DND-41 (cell line): ENCODE data around the gene PPP1R14D.

Experiments
- ATAC-seq: fragments of 200-7000 bp; cut with Tn5 transposase; 3 replicates; pipeline ENCODE4 v1.9.1; 2021; ENCODE audit warnings: low read depth; ENCODE audit not compliant: insufficient read depth
- DNase-seq: peaks from one replicate; pipeline ENCODE4 v3.0.0-alpha.2; 2020
- H2AFZ ChIP-seq: 2 replicates; pipeline ENCODE4 v1.6.0; 2012; ENCODE audit warnings: low read depth, low read length
- H3K27ac ChIP-seq: 2 replicates; pipeline ENCODE4 v1.5.1; 2012; ENCODE audit warnings: low read length, inconsistent platforms
- H3K27me3 ChIP-seq: fragments of 200-600 bp; sonication (generic); 2 replicates; pipeline ENCODE4 v1.6.0; 2012; ENCODE audit warnings: low read length, mild to moderate bottlenecking, inconsistent platforms; ENCODE audit not compliant: insufficient read depth, poor library complexity
- H3K36me3 ChIP-seq: 2 replicates; pipeline ENCODE4 v1.5.1; 2012; ENCODE audit warnings: low read length, inconsistent platforms; ENCODE audit not compliant: insufficient read depth
- H3K4me1 ChIP-seq: 2 replicates; pipeline ENCODE4 v1.5.1; 2012; ENCODE audit warnings: mild to moderate bottlenecking, low read length; ENCODE audit not compliant: insufficient read depth
- H3K4me2 ChIP-seq: 2 replicates; pipeline ENCODE4 v1.6.0; 2012; ENCODE audit warnings: mild to moderate bottlenecking, moderate library complexity, low read length, inconsistent platforms; ENCODE audit not compliant: insufficient read depth
- H3K4me3 ChIP-seq, 2 experiments: fragments of 200-600 bp in 1 of 2; shearing (Covaris generic) in 1 of 2; 2 replicates each; pipeline ENCODE4 v1.5.1; 2012 to 2016; ENCODE audit warnings: inconsistent platforms in 2 of 2, low read length in 2 of 2, mild to moderate bottlenecking in 2 of 2, low read depth in 1 of 2, moderate library complexity in 1 of 2
- H3K79me2 ChIP-seq: 2 replicates; pipeline ENCODE4 v1.6.0; 2012; ENCODE audit warnings: low read length, inconsistent platforms; ENCODE audit not compliant: insufficient read depth
- H3K9ac ChIP-seq: 2 replicates; pipeline ENCODE4 v1.6.0; 2012; ENCODE audit warnings: low read depth, mild to moderate bottlenecking, inconsistent platforms, low read length, moderate library complexity
- H3K9me3 ChIP-seq: 2 replicates; pipeline ENCODE4 v1.5.1; 2012; ENCODE audit warnings: low read length, moderate library complexity, mild to moderate bottlenecking, inconsistent platforms; ENCODE audit not compliant: insufficient read depth, severe bottlenecking
- H4K20me1 ChIP-seq: 2 replicates; pipeline ENCODE4 v1.6.0; 2012; ENCODE audit warnings: low read length; ENCODE audit not compliant: insufficient read depth
- EZH2 ChIP-seq: IDR thresholded peaks from 3 replicates; pipeline ENCODE4 v1.6.1; 2012; ENCODE audit warnings: borderline replicate concordance, low read depth, mild to moderate bottlenecking, moderate library complexity, low read length, inconsistent platforms; ENCODE audit not compliant: severe bottlenecking
- TF ChIP-seq, protein P1 (sequence below): IDR thresholded peaks from 2 replicates; pipeline ENCODE4 v1.5.1; 2012; ENCODE audit warnings: borderline replicate concordance, low read length, moderate library complexity, mild to moderate bottlenecking; ENCODE audit not compliant: poor library complexity, severe bottlenecking; ENCODE audit errors: extremely low read depth

Gene PPP1R14D

DNA sequence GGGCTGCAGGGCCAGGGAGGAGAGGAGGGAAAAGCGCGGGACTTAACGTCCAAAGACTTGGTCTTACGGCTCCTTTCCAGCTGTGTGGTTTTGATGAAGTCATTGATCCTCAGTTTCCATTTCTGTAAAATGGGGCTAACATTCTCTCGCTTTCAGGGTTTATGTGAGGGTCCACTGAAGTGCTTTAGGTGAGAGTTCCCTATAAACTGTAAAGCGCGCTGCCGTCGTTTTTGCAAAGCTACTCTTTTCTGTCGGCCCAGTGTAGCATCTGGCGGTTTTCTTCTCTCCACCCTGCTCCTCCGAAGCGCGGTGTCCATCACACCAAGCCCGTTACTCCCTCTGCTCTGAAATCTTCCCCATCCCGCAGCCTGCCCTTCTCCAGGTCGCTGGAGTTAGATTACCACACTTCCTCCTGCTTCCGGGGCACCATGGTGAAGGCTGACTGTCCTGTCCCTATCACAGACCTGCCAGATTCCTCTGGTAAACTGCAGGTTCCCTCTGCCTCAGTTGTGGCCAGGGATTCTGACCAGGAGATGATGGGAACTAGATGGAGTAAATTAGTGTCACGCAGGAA, 20.5 kb downstream of the PPP1R14D start:
- no peak for TF ChIP-seq EZH2
- TF ChIP-seq, protein P1, sequence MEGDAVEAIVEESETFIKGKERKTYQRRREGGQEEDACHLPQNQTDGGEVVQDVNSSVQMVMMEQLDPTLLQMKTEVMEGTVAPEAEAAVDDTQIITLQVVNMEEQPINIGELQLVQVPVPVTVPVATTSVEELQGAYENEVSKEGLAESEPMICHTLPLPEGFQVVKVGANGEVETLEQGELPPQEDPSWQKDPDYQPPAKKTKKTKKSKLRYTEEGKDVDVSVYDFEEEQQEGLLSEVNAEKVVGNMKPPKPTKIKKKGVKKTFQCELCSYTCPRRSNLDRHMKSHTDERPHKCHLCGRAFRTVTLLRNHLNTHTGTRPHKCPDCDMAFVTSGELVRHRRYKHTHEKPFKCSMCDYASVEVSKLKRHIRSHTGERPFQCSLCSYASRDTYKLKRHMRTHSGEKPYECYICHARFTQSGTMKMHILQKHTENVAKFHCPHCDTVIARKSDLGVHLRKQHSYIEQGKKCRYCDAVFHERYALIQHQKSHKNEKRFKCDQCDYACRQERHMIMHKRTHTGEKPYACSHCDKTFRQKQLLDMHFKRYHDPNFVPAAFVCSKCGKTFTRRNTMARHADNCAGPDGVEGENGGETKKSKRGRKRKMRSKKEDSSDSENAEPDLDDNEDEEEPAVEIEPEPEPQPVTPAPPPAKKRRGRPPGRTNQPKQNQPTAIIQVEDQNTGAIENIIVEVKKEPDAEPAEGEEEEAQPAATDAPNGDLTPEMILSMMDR, result no peak
- Histone ChIP-seq H4K20me1 (no peaks in the 10 kb centered on the region), H2AFZ (peak overlapping the region; percentile 99), H3K36me3 (peaks cover 25% of the 10 kb centered on the region), H3K79me2 (peaks cover 41% of the 10 kb centered on the region), H3K9me3 (no peaks in the 10 kb centered on the region), H3K27me3 (no peaks in the 10 kb centered on the region), H3K4me3 (peak overlapping the region; percentile 77 to 92), H3K9ac (peak overlapping the region; percentile 87), H3K4me2 (peak overlapping the region; percentile 88), H3K27ac (peak overlapping the region; percentile 72), H3K4me1 (peaks cover 25% of the 10 kb centered on the region)
- DNase-seq (no peak), ATAC-seq (no peak)

DNA sequence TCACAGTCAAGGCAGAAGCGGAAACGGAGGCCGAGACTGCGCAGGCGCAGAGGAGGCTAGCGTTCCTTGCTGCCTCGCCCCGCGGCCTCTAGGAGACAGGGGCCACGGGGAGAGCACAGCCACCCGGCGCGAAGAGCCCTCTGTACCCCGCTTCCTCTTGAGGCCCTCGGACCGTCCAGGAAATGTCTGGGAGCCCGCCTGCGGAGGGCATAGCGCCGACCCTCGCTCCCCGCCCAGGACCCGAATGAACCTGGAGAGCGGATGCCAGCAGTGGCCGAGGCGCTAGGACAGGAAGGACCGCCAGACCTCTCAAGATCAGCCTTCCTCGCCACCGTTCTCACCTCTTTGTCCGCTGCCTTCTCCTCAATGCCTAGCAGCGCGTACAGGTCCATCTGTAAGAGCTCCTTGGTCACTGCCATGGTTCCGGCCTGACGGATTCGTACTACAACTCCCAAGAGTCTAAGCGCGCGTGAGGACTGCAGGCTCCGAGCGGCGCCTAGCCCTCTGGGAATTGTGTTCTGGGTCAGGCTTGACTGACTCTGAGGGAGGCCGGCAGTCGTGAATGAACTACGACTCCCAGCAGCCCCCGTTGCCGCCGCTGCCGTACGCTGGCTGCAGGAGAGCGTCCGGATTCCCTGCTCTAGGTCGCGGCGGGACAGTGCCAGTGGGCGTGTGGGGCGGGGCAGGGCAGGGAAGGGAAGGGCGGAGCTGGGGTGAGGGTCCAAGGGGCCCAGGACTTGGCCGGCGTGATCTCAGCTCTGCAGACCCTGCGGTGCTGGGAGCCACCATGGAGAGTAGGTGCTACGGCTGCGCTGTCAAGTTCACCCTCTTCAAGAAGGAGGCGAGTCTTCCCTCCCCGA, 21.2 kb downstream of the PPP1R14D start, which contains the start of the genes DNAJC17 and ZFYVE19:
DNAJC17 (minus strand) TSS at position 446 of the 860 bp plus-strand sequence; CDS start at position 419, 27 bp downstream.
ZFYVE19 (plus strand) TSS at position 62 of the 860 bp plus-strand sequence; CDS start at position 563, 501 bp downstream.
- peak within 1 kb of the TSS; percentile 97 for H3K27ac ChIP-seq
- peaks cover 25% of the 10 kb centered on the region for H3K4me1 ChIP-seq
- DNase-seq (peak; percentile 95), ATAC-seq (peak; percentile 98)
- no peak for TF ChIP-seq EZH2
- TF ChIP-seq, protein P1, result peak; percentile 13
- peaks cover 19% of the 10 kb centered on the region for H3K36me3 ChIP-seq
- peak within 1 kb of the TSS; percentile 88 for H3K4me2 ChIP-seq
- H3K9ac ChIP-seq, result peak within 1 kb of the TSS; percentile 87
- peak within 1 kb of the TSS; percentile 99 for H2AFZ ChIP-seq
- H3K79me2 ChIP-seq, result peaks cover 47% of the 10 kb centered on the region
- no peaks in the 10 kb centered on the region for H4K20me1 ChIP-seq
- H3K9me3 ChIP-seq, result no peaks in the 10 kb centered on the region
- peak within 1 kb of the TSS; percentile 77 to 92 for H3K4me3 ChIP-seq
- no peaks in the 10 kb centered on the region for H3K27me3 ChIP-seq

DNA sequence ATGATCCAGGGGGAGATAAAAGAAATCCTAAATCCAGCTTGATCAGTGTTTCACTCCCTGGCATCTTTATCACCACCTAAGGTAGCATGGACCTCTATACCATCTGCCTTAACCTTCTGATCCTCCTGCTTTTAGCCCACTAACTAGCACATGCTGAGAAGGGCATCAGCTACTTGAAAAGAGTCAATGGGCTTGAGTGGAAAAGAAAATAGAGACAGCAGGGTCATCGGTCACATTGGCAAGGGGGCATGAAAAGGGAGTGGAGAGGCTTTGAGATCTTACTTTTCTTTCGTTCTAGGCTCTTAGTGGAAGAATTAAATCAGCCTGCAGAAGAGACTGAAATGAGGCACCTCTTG, 21.9 kb downstream of the PPP1R14D start:
- H3K4me1 ChIP-seq, result peaks cover 25% of the 10 kb centered on the region
- TF ChIP-seq, protein P1, result no peak
- TF ChIP-seq EZH2, result no peak
- H4K20me1 ChIP-seq, result no peaks in the 10 kb centered on the region
- no peaks in the 10 kb centered on the region for H3K9me3 ChIP-seq
- H3K4me2 ChIP-seq, result peak overlapping the region; percentile 88
- H3K36me3 ChIP-seq, result peaks cover 17% of the 10 kb centered on the region
- DNase-seq (no peak), ATAC-seq (no peak)
- H3K27me3 ChIP-seq, result no peaks in the 10 kb centered on the region
- peak overlapping the region; percentile 77 to 92 for H3K4me3 ChIP-seq
- H3K27ac ChIP-seq, result peak overlapping the region; percentile 97
- peak overlapping the region; percentile 87 for H3K9ac ChIP-seq
- H3K79me2 ChIP-seq, result peaks cover 50% of the 10 kb centered on the region
- peak overlapping the region; percentile 99 for H2AFZ ChIP-seq
